Parathyroid adenoma (tissue), 2 donors: ENCODE results near the gene UTS2B.
"Not testable (repeated sequence)": the region's sequence is repeated elsewhere in the genome, so short reads cannot be mapped to it uniquely, and the experiment has no call there.

Source experiments
- H2AFZ ChIP-seq: fragments of 300-600 bp; sonication (generic); one replicate; pipeline ENCODE4 v1.7.0; 2017; ENCODE audit warnings: antibody characterized with exemption, mild to moderate bottlenecking
- H3K27ac ChIP-seq: fragments of 300-600 bp; sonication (generic); one replicate; pipeline ENCODE4 v1.7.0; 2017
- H3K27me3 ChIP-seq: fragments of 300-600 bp; sonication (generic); one replicate; pipeline ENCODE4 v1.7.0; 2017; ENCODE audit warnings: low read length; ENCODE audit not compliant: control insufficient read depth, insufficient read depth
- H3K36me3 ChIP-seq: fragments of 300-600 bp; sonication (generic); one replicate; pipeline ENCODE4 v1.7.0; 2017; ENCODE audit warnings: low read length; ENCODE audit not compliant: control insufficient read depth, insufficient read depth
- H3K4me1 ChIP-seq: fragments of 300-600 bp; sonication (generic); one replicate; pipeline ENCODE4 v1.7.0; 2017; ENCODE audit warnings: control low read depth
- H3K4me2 ChIP-seq: fragments of 300-600 bp; sonication (generic); one replicate; pipeline ENCODE4 v1.7.0; 2017; ENCODE audit warnings: low read length
- H3K4me3 ChIP-seq: fragments of 300-600 bp; sonication (generic); one replicate; pipeline ENCODE4 v1.7.0; 2017; ENCODE audit warnings: low read depth, low read length
- H3K79me2 ChIP-seq: fragments of 300-600 bp; sonication (generic); one replicate; pipeline ENCODE4 v1.7.0; 2017; ENCODE audit warnings: control low read depth
- H3K9ac ChIP-seq: fragments of 300-600 bp; sonication (generic); one replicate; pipeline ENCODE4 v1.7.0; 2017; ENCODE audit warnings: mild to moderate bottlenecking
- H3K9me3 ChIP-seq: fragments of 300-600 bp; sonication (generic); one replicate; pipeline ENCODE4 v1.7.0; 2017; ENCODE audit warnings: low read length; ENCODE audit not compliant: control insufficient read depth
- CTCF ChIP-seq: fragments of 300-600 bp; sonication (generic); IDR thresholded peaks from one replicate; pipeline ENCODE4 v1.7.0; 2017; ENCODE audit warnings: antibody characterized with exemption, mild to moderate bottlenecking
- donor health status: primary hyperparathyroidism.

UTS2B gene

GRCh38 chr3:191253089-191253799 lies 77.1 kb downstream of the UTS2B start:
- Histone ChIP-seq H3K27ac (no peak overlapping the region), H3K9ac (no peak overlapping the region), H3K4me3 (no peak overlapping the region), H3K4me2 (no peak overlapping the region), H2AFZ (no peak overlapping the region), H3K36me3 (no peaks in the 10 kb centered on the region), H3K27me3 (no peaks in the 10 kb centered on the region), H3K9me3 (no peaks in the 10 kb centered on the region), H3K79me2 (no peaks in the 10 kb centered on the region), H3K4me1 (no peaks in the 10 kb centered on the region)
- TF ChIP-seq CTCF, result no peak

- no peaks in the 10 kb centered on the region for H3K4me1 ChIP-seq
- H3K27me3 ChIP-seq, result no peaks in the 10 kb centered on the region
- no peak overlapping the region for H2AFZ ChIP-seq
- no peak overlapping the region for H3K4me2 ChIP-seq
- no peak overlapping the region for H3K4me3 ChIP-seq
- no peaks in the 10 kb centered on the region for H3K9me3 ChIP-seq
- no peak overlapping the region for H3K27ac ChIP-seq
- H3K36me3 ChIP-seq, result no peaks in the 10 kb centered on the region
- H3K9ac ChIP-seq, result no peak overlapping the region
- no peaks in the 10 kb centered on the region for H3K79me2 ChIP-seq
- no peak for TF ChIP-seq CTCF
Measured at GRCh38 chr3:191246630-191247029, 83.7 kb downstream of the UTS2B start.

- H3K9me3 ChIP-seq, H3K27ac ChIP-seq, H3K79me2 ChIP-seq, H3K4me1 ChIP-seq, H3K9ac ChIP-seq, H2AFZ ChIP-seq, H3K36me3 ChIP-seq, H3K4me3 ChIP-seq, H3K4me2 ChIP-seq, H3K27me3 ChIP-seq: not testable (repeated sequence)
Measured at GRCh38 chr3:191246034-191246433, 84.3 kb downstream of the UTS2B start.

- Histone ChIP-seq H3K9ac (no peak overlapping the region), H3K36me3 (no peaks in the 10 kb centered on the region), H3K79me2 (no peaks in the 10 kb centered on the region), H2AFZ (no peak overlapping the region), H3K4me1 (no peaks in the 10 kb centered on the region), H3K4me3 (no peak overlapping the region), H3K27me3 (no peaks in the 10 kb centered on the region), H3K4me2 (no peak overlapping the region), H3K9me3 (no peaks in the 10 kb centered on the region), H3K27ac (no peak overlapping the region)
- no peak for TF ChIP-seq CTCF
Measured at GRCh38 chr3:191244242-191244867, 86.0 kb downstream of the UTS2B start.

GRCh38 chr3:191240486-191240885 lies 89.8 kb downstream of the UTS2B start:
- H3K9ac ChIP-seq, result no peak overlapping the region
- H3K27me3 ChIP-seq, result no peaks in the 10 kb centered on the region
- H3K27ac ChIP-seq, result no peak overlapping the region
- no peaks in the 10 kb centered on the region for H3K36me3 ChIP-seq
- H3K4me3 ChIP-seq, result no peak overlapping the region
- no peak overlapping the region for H3K4me2 ChIP-seq
- H3K9me3 ChIP-seq, result no peaks in the 10 kb centered on the region
- H3K4me1 ChIP-seq, result no peaks in the 10 kb centered on the region
- H3K79me2 ChIP-seq, result no peaks in the 10 kb centered on the region
- H2AFZ ChIP-seq, result no peak overlapping the region
- TF ChIP-seq CTCF, result no peak
